Heart left ventricle (tissue), 16 donors: ENCODE measurements around the gene TLE5. TPM values are rescaled to one million over a fixed set of nuclear protein-coding genes. Genes with fewer than 3 reads are reported as not detected.

ENCODE experiments used
- ATAC-seq, 4 donors: fragments of 200-7000 bp; cut with Tn5 transposase; one replicate each; pipeline ENCODE4 v1.9.1; 2020 to 2022; ENCODE audit warnings: moderate library complexity in 4 of 4, mild to moderate bottlenecking in 3 of 4, moderate number of reproducible peaks in 1 of 4
- DNase-seq, 5 donors: peaks; one replicate each; pipeline ENCODE4 v3.0.0-alpha.2; 2020
- H3K27ac ChIP-seq, 12 donors: fragments of 200-600 bp; sonication (generic) in 4 of 12; one replicate each; pipeline versions ENCODE4 v1.5.0 to v1.8.0; 2016 to 2022; ENCODE audit warnings: mild to moderate bottlenecking in 2 of 12
- H3K27me3 ChIP-seq, 9 donors: fragments of 200-600 bp; sonication (generic) in 2 of 9; one replicate each; pipeline versions ENCODE4 v1.5.1 to v1.8.0; 2016 to 2022; ENCODE audit warnings: mild to moderate bottlenecking in 3 of 9
- H3K36me3 ChIP-seq, 9 donors: fragments of 200-600 bp; sonication (generic) in 2 of 9; one replicate each; pipeline versions ENCODE4 v1.5.0 to v1.8.0; 2018 to 2022; ENCODE audit warnings: mild to moderate bottlenecking in 2 of 9
- H3K4me1 ChIP-seq, 12 donors: fragments of 200-600 bp; sonication (generic) in 4 of 12; one replicate each; pipeline versions ENCODE4 v1.5.0 to v1.8.0; 2016 to 2022; ENCODE audit warnings: mild to moderate bottlenecking in 3 of 12
- H3K4me3 ChIP-seq, 12 donors: fragments of 200-600 bp; sonication (generic) in 4 of 12; one replicate each; pipeline versions ENCODE4 v1.5.0 to v1.8.0; 2017 to 2022; ENCODE audit warnings: mild to moderate bottlenecking in 9 of 12, moderate library complexity in 4 of 12
- H3K9me3 ChIP-seq, 12 donors: fragments of 200-600 bp; sonication (generic) in 4 of 12; one replicate each; pipeline versions ENCODE4 v1.5.0 to v1.8.0; 2016 to 2022; ENCODE audit warnings: mild to moderate bottlenecking in 1 of 12
- CTCF ChIP-seq, 12 donors: fragments of 200-600 bp; sonication (generic) in 4 of 12; IDR thresholded peaks; one replicate each; pipeline versions ENCODE4 v1.5.0 to v1.8.0; 2018 to 2022; ENCODE audit warnings: antibody characterized with exemption in 12 of 12, mild to moderate bottlenecking in 5 of 12
- POLR2A ChIP-seq, 2 donors: fragments of 450-650 bp; IDR thresholded peaks; one replicate each; pipeline ENCODE4 v1.6.1; 2017; ENCODE audit warnings: antibody characterized with exemption in 2 of 2, mild to moderate bottlenecking in 2 of 2, moderate library complexity in 2 of 2
- WGBS, 4 donors: extraction: QIAGEN DNeasy Blood & Tissue Kit in 2 of 4; methylation state at CpG; one replicate each; pipeline versions ENCODE4 v1.1.5 to v1.1.7; 2013 to 2018; 5-methylcytosine and 5-hydroxymethylcytosine counted together
- intact Hi-C, 10 donors: fragments of 100-400 bp; cut with DNase I; formaldehyde crosslinking; loops; one replicate each; pipeline versions ENCODE4 v1.11.1 to v1.14.2; 2022
- polyA plus RNA-seq, 2 donors: library from polyadenylated mRNA; stranded (reverse); fragments of 200-250 nt; gene quantifications; one replicate each; pipeline ENCODE4 v1.2.3, GENCODE V29; 2013
- total RNA-seq, 9 donors: library from RNA; depleted of rRNA in 2 of 9; stranded (reverse); fragments of >200 nt in 2 of 9; fragmentation: NEBNext Ultra II Directional in 3 of 9; extraction: Animal tissue kit (Norgen Biotek cat#: 25700) in 3 of 9; gene quantifications; one replicate each; pipeline versions ENCODE4 v1.1.0 to v1.2.4, GENCODE V29; 2016 to 2023
- donor health status: ischemic (EF 13 %, LVEDD 7.1; RV severe dilation, severe dysfunction).
- donor health status: healthy with polysubstance abuse.
- donor health status: DM: no; HTN: yes; CAD: no.
- donor health status: DM: no; HTN: no; CAD: no.
- donor health status: ischemic (EF 25% LVEDD 6.9; RV normal size, moderate dysfunction).
- donor health status: ischemic (EF 25% LVEDD 5.7; RV mildly dilated, moderate dysfunction).
- donor health status: healthy.
- donor health status: DM: yes; HTN: yes; CAD: no.
- donor health status: ischemic (EF 35%, LVEDD 5.7; RV mildly dilated, moderate dysfunction).
- donor health status: nonischemic (EF 11% LVEDD 7.7; RV severe dilation, severe dysfunction).
- donor health status: DM: yes; HTN: yes; CAD: no.
- donor health status: PGD.
- donor health status: ischemic (EF 29% LVEDD 5.4; RV normal size, mild dysfunction).
- donor health status: nonischemic (EF 23%, LVEDD 6.1; RV moderate dilation, normal function).

Gene TLE5
- total and polyA plus RNA-seq, 11 donors = 593 to 1,459 (median 711) TPM

- peak in 10 of 12 donors; percentile 15 to 61 (median 33) for TF ChIP-seq CTCF (IDR thresholded peaks at IDR 0.05)
- TF ChIP-seq POLR2A (IDR thresholded peaks at IDR 0.05) = peak in 1 of 2 donors; percentile 27
- WGBS, 4 donors = 1 to 4% (median 2%) methylated on average over 21 to 88 of the region's 88 CpGs
- peak; percentile 75 to 85 (median 78) for DNase-seq
- H3K4me3 ChIP-seq = peak overlapping the region; percentile 77 to 98 (median 90)
- peaks cover 0 to 42% (median 35%) of the 10 kb centered on the region in 9 donors for H3K36me3 ChIP-seq
- H3K4me1 ChIP-seq = peaks cover 0 to 60% (median 51%) of the 10 kb centered on the region in 12 donors
- peak overlapping the region; percentile 97 to 100 (median 99) for H3K27ac ChIP-seq
- peak in 3 of 4 donors; percentile 53 to 68 (median 61) for ATAC-seq
- intact Hi-C loops = loop anchor here in 3 of 10 donors (2.0 to 5.0 kb wide), 3 partner anchors 25 to 104 kb away; no protein-coding TSS in a partner anchor
- H3K27me3 ChIP-seq = no peaks in the 10 kb centered on the region
- H3K9me3 ChIP-seq = no peaks in the 10 kb centered on the region
Observed at GRCh38 chr19:3061182-3062161, 823 bp downstream of the TLE5 start.

GRCh38 chr19:3060857-3061181 is 1.5 kb downstream of the TLE5 start:
- ATAC-seq (no peak), DNase-seq (no peak)
- H3K4me1 ChIP-seq = peaks cover 0 to 66% (median 54%) of the 10 kb centered on the region in 12 donors
- no peak for TF ChIP-seq POLR2A (IDR thresholded peaks at IDR 0.05)
- no peak for TF ChIP-seq CTCF (IDR thresholded peaks at IDR 0.05)
- H3K9me3 ChIP-seq = no peaks in the 10 kb centered on the region
- intact Hi-C loops = loop anchor here in 2 of 10 donors (2.0 to 5.0 kb wide), 2 partner anchors 24 to 104 kb away; no protein-coding TSS in a partner anchor
- peak overlapping the region; percentile 97 to 100 (median 99) for H3K27ac ChIP-seq
- no peaks in the 10 kb centered on the region for H3K27me3 ChIP-seq
- peaks cover 0 to 46% (median 39%) of the 10 kb centered on the region in 9 donors for H3K36me3 ChIP-seq
- 26 to 49% (median 31%) methylated on average over 4 of the region's 4 CpGs for WGBS, 4 donors
- H3K4me3 ChIP-seq = peak overlapping the region; percentile 77 to 98 (median 90)

GRCh38 chr19:3059653-3060052 is 2.6 kb downstream of the TLE5 start:
- no peak for TF ChIP-seq POLR2A (IDR thresholded peaks at IDR 0.05)
- TF ChIP-seq CTCF (IDR thresholded peaks at IDR 0.05) = no peak
- ATAC-seq = no peak
- no peak for DNase-seq
- Histone ChIP-seq H3K4me1 (peaks cover 0 to 76% (median 54%) of the 10 kb centered on the region in 12 donors), H3K9me3 (no peaks in the 10 kb centered on the region), H3K27me3 (no peaks in the 10 kb centered on the region), H3K27ac (peak overlapping the region in 8 of 12 donors; percentile 97 to 100 (median 99)), H3K4me3 (peak overlapping the region in 2 of 12 donors; percentile 92 to 93), H3K36me3 (peaks cover 0 to 57% (median 51%) of the 10 kb centered on the region in 9 donors)
- WGBS, 4 donors = 78 to 91% (median 86%) methylated on average over 15 to 16 of the region's 16 CpGs
- intact Hi-C loops = loop anchor here in 2 of 10 donors (2.0 to 5.0 kb wide), 2 partner anchors 23 to 102 kb away; no protein-coding TSS in a partner anchor

- Histone ChIP-seq H3K27me3 (no peaks in the 10 kb centered on the region), H3K27ac (peak overlapping the region in 9 of 12 donors; percentile 39 to 100 (median 79)), H3K9me3 (no peaks in the 10 kb centered on the region), H3K36me3 (peaks cover 0 to 65% (median 59%) of the 10 kb centered on the region in 9 donors), H3K4me1 (peaks cover 0 to 76% (median 54%) of the 10 kb centered on the region in 12 donors), H3K4me3 (no peak overlapping the region)
- intact Hi-C loops = no loop called here
- DNase-seq (no peak), ATAC-seq (no peak)
- WGBS, 4 donors = 87 to 94% (median 89%) methylated on average over 10 of the region's 10 CpGs
- TF ChIP-seq CTCF (IDR thresholded peaks at IDR 0.05) = no peak
- TF ChIP-seq POLR2A (IDR thresholded peaks at IDR 0.05) = no peak
Observed at GRCh38 chr19:3058821-3059314, 3.4 kb downstream of the TLE5 start.
